Panc1 (cell line): ENCODE data around the gene ANTXR1.

Source experiments
- POLR2AphosphoS5 ChIP-seq: IDR thresholded peaks from 2 replicates; pipeline ENCODE4 v1.6.1; 2012; ENCODE audit warnings: mild to moderate bottlenecking, low read depth, low read length, moderate library complexity
- TF ChIP-seq, protein P1 (sequence below): fragments of 450-650 bp; IDR thresholded peaks from 2 replicates; pipeline ENCODE4 v1.5.1; 2017; ENCODE audit warnings: mild to moderate bottlenecking
- TF ChIP-seq, protein P2 (sequence below), 2 experiments: IDR thresholded peaks; 2 replicates each; pipeline ENCODE4 v1.6.1; 2011 to 2012; ENCODE audit warnings: low read depth in 2 of 2, control low read depth in 1 of 2, low read length in 1 of 2, mild to moderate bottlenecking in 1 of 2, moderate library complexity in 1 of 2; ENCODE audit not compliant: insufficient read depth in 1 of 2

DNA sequence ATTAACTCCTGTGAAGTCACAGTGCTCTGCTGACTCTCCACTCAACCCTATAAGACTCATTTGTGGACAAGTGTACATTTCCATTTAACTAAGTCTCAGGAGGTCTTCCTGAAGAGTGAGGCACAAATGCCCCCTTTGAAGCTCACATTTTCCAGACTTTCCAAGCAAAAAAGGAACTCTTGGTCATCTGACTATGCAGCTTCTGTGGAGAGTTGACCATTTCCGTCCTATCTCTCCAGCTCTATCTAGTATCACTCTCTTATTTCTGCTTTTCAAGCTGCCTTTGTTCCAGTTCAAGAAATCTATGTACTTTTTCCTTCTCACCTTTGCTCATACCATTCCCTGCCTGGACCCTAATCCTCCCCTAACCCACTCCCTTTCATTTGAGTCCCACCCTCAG is 77.0 kb downstream of the ANTXR1 start:
- TF ChIP-seq, protein P1, sequence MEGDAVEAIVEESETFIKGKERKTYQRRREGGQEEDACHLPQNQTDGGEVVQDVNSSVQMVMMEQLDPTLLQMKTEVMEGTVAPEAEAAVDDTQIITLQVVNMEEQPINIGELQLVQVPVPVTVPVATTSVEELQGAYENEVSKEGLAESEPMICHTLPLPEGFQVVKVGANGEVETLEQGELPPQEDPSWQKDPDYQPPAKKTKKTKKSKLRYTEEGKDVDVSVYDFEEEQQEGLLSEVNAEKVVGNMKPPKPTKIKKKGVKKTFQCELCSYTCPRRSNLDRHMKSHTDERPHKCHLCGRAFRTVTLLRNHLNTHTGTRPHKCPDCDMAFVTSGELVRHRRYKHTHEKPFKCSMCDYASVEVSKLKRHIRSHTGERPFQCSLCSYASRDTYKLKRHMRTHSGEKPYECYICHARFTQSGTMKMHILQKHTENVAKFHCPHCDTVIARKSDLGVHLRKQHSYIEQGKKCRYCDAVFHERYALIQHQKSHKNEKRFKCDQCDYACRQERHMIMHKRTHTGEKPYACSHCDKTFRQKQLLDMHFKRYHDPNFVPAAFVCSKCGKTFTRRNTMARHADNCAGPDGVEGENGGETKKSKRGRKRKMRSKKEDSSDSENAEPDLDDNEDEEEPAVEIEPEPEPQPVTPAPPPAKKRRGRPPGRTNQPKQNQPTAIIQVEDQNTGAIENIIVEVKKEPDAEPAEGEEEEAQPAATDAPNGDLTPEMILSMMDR: no peak
- TF ChIP-seq, protein P2, sequence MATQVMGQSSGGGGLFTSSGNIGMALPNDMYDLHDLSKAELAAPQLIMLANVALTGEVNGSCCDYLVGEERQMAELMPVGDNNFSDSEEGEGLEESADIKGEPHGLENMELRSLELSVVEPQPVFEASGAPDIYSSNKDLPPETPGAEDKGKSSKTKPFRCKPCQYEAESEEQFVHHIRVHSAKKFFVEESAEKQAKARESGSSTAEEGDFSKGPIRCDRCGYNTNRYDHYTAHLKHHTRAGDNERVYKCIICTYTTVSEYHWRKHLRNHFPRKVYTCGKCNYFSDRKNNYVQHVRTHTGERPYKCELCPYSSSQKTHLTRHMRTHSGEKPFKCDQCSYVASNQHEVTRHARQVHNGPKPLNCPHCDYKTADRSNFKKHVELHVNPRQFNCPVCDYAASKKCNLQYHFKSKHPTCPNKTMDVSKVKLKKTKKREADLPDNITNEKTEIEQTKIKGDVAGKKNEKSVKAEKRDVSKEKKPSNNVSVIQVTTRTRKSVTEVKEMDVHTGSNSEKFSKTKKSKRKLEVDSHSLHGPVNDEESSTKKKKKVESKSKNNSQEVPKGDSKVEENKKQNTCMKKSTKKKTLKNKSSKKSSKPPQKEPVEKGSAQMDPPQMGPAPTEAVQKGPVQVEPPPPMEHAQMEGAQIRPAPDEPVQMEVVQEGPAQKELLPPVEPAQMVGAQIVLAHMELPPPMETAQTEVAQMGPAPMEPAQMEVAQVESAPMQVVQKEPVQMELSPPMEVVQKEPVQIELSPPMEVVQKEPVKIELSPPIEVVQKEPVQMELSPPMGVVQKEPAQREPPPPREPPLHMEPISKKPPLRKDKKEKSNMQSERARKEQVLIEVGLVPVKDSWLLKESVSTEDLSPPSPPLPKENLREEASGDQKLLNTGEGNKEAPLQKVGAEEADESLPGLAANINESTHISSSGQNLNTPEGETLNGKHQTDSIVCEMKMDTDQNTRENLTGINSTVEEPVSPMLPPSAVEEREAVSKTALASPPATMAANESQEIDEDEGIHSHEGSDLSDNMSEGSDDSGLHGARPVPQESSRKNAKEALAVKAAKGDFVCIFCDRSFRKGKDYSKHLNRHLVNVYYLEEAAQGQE (IDR thresholded peaks at IDR 0.05; ENCODE audit: insufficient read depth in 1 of 2, low read depth in 2 of 2, low read length in 1 of 2): no peak
- no peak for TF ChIP-seq POLR2AphosphoS5
